Measurements from ENCODE around the gene SLC25A20. TPM values are rescaled to one million over a fixed set of nuclear protein-coding genes. Genes with fewer than 3 reads are reported as not detected.
"Not testable (repeated sequence)": the region's sequence is repeated elsewhere in the genome, so short reads cannot be mapped to it uniquely, and the experiment has no call there.

Gene SLC25A20
- total RNA-seq, 6 experiments from 2014 or later, result 54.4 to 114 (median 82.3) TPM

- intact Hi-C loops (cut with DNase I), result no loop called here
- ATAC-seq (no peak), DNase-seq (peak in 1 of 3 donors; percentile 11)
- H3K9me3 ChIP-seq, result no peaks in the 10 kb centered on the region
- no peak overlapping the region for H3K4me3 ChIP-seq
- H3K27ac ChIP-seq, result no peak overlapping the region
- no peak for TF ChIP-seq CTCF (IDR thresholded peaks at IDR 0.05)
- TF ChIP-seq POLR2A (IDR thresholded peaks at IDR 0.05), result no peak
- WGBS (ENCODE audit: insufficient coverage, low coverage, low lambda C conversion rate, missing lambda C conversion rate), result 92% methylated on average over 2 of the region's 11 CpGs
- peaks cover 0 to 8% (median 0%) of the 10 kb centered on the region in 4 donors for H3K4me1 ChIP-seq
- no peaks in the 10 kb centered on the region for H3K36me3 ChIP-seq
- no peaks in the 10 kb centered on the region for H3K27me3 ChIP-seq
Observed at GRCh38 chr3:48835650-48836366, 62.9 kb downstream of the SLC25A20 start.

GRCh38 chr3:48832684-48833083, 66.0 kb downstream of the SLC25A20 start:
- DNase-seq, result no peak
- Histone ChIP-seq H3K4me3 (no peak overlapping the region), H3K27ac (no peak overlapping the region), H3K4me1 (peaks cover 0 to 8% (median 0%) of the 10 kb centered on the region in 4 donors), H3K27me3 (no peaks in the 10 kb centered on the region), H3K9me3 (no peaks in the 10 kb centered on the region), H3K36me3 (no peaks in the 10 kb centered on the region)
- intact Hi-C loops (cut with DNase I), result no loop called here
- ATAC-seq, result no peak
- TF ChIP-seq CTCF (IDR thresholded peaks at IDR 0.05), result no peak
- TF ChIP-seq POLR2A (IDR thresholded peaks at IDR 0.05), result no peak

GRCh38 chr3:48830715-48831114, 68.0 kb downstream of the SLC25A20 start:
- H3K27me3 ChIP-seq, result no peaks in the 10 kb centered on the region
- no peak for DNase-seq

GRCh38 chr3:48829525-48829924, 69.2 kb downstream of the SLC25A20 start:
- H3K4me1 ChIP-seq; H3K36me3 ChIP-seq; H3K9me3 ChIP-seq; intact Hi-C loops (cut with DNase I); ATAC-seq; H3K4me3 ChIP-seq; H3K27ac ChIP-seq; DNase-seq; H3K27me3 ChIP-seq: not testable (repeated sequence)
- WGBS (ENCODE audit: insufficient coverage, low coverage, low lambda C conversion rate, missing lambda C conversion rate), result 85% methylated on average over 11 of the region's 11 CpGs

More at GRCh38 chr3:48830715-48831114, 68.0 kb downstream of the SLC25A20 start:
- no peak for TF ChIP-seq CTCF (IDR thresholded peaks at IDR 0.05)
- TF ChIP-seq POLR2A (IDR thresholded peaks at IDR 0.05), result no peak
- WGBS (ENCODE audit: insufficient coverage, low coverage, low lambda C conversion rate, missing lambda C conversion rate), result 90% methylated on average over 2 of the region's 6 CpGs
- no peaks in the 10 kb centered on the region for H3K9me3 ChIP-seq
- peaks cover 0 to 8% (median 0%) of the 10 kb centered on the region in 4 donors for H3K4me1 ChIP-seq
- H3K27ac ChIP-seq, result no peak overlapping the region
- intact Hi-C loops (cut with DNase I), result no loop called here
- no peaks in the 10 kb centered on the region for H3K36me3 ChIP-seq
- H3K4me3 ChIP-seq, result no peak overlapping the region
- no peak for ATAC-seq

GRCh38 chr3:48827874-48828273, 70.8 kb downstream of the SLC25A20 start:
- not testable (repeated sequence) for H3K4me1 ChIP-seq

More at GRCh38 chr3:48827874-48828273, 70.8 kb downstream of the SLC25A20 start:
- 98% methylated on average over 10 of the region's 10 CpGs for WGBS (ENCODE audit: insufficient coverage, low coverage, low lambda C conversion rate, missing lambda C conversion rate)
- H3K4me3 ChIP-seq; H3K9me3 ChIP-seq; intact Hi-C loops (cut with DNase I); DNase-seq; H3K27ac ChIP-seq; H3K36me3 ChIP-seq; ATAC-seq; H3K27me3 ChIP-seq: not testable (repeated sequence)
